Measurements from ENCODE around the gene FCHO2.
"Not testable (repeated sequence)": the region's sequence is repeated elsewhere in the genome, so short reads cannot be mapped to it uniquely, and the experiment has no call there.

The FCHO2 gene

GRCh38 chr5:73019766-73020165, 63.9 kb downstream of the FCHO2 start:
- FAIRE-seq (no peak), DNase-seq (ENCODE audit: insufficient read length, low spot score) (no peak)
- TF ChIP-seq, protein P1, sequence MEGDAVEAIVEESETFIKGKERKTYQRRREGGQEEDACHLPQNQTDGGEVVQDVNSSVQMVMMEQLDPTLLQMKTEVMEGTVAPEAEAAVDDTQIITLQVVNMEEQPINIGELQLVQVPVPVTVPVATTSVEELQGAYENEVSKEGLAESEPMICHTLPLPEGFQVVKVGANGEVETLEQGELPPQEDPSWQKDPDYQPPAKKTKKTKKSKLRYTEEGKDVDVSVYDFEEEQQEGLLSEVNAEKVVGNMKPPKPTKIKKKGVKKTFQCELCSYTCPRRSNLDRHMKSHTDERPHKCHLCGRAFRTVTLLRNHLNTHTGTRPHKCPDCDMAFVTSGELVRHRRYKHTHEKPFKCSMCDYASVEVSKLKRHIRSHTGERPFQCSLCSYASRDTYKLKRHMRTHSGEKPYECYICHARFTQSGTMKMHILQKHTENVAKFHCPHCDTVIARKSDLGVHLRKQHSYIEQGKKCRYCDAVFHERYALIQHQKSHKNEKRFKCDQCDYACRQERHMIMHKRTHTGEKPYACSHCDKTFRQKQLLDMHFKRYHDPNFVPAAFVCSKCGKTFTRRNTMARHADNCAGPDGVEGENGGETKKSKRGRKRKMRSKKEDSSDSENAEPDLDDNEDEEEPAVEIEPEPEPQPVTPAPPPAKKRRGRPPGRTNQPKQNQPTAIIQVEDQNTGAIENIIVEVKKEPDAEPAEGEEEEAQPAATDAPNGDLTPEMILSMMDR (IDR thresholded peaks at IDR 0.05; ENCODE audit: insufficient read depth, missing control alignments): no peak

- TF ChIP-seq, protein P1 (IDR thresholded peaks at IDR 0.05; ENCODE audit: insufficient read depth, missing control alignments): no peak
- no peak for DNase-seq (ENCODE audit: insufficient read length, low spot score)
- no peak for FAIRE-seq
Observed at GRCh38 chr5:73022471-73023169, 66.8 kb downstream of the FCHO2 start.

DNA sequence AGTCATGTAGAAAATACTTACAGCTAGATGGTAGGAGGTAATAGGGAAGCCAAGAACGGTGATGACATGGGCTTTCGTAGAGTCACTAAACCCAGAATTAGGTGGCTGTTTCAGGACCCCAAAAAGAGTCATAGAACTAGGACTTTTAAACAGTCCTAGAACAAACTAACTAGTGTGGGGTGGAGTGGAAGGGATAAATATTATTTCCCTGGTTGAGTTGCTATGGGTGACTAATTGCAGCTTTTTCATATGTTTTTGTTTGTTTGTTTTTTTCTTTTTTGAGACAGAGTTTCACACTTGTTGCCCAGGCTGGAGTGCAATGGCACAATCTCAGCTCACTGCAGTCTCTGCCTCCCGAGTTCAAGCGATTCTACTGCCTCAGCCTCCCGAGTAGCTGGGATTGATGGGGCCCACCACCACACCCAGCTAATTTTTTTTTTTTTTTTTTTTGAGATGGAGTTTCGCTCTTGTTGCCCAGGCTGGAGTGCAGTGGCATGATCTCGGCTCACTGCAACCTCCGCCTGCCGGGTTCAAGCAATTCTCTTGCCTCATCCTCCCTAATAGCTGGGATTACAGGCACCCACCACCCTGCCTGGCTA, 69.2 kb downstream of the FCHO2 start:
- FAIRE-seq; DNase-seq (ENCODE audit: insufficient read length, low spot score): not testable (repeated sequence)

- no peak for FAIRE-seq
- TF ChIP-seq, protein P1 (IDR thresholded peaks at IDR 0.05; ENCODE audit: insufficient read depth, missing control alignments): no peak
- DNase-seq (ENCODE audit: insufficient read length, low spot score): no peak
Observed at GRCh38 chr5:73027361-73027760, 71.5 kb downstream of the FCHO2 start.

- TF ChIP-seq, protein P1 (IDR thresholded peaks at IDR 0.05; ENCODE audit: insufficient read depth, missing control alignments): no peak
- DNase-seq (ENCODE audit: insufficient read length, low spot score) (no peak), FAIRE-seq (no peak)
Observed at GRCh38 chr5:73027816-73028215, 72.0 kb downstream of the FCHO2 start.

DNA sequence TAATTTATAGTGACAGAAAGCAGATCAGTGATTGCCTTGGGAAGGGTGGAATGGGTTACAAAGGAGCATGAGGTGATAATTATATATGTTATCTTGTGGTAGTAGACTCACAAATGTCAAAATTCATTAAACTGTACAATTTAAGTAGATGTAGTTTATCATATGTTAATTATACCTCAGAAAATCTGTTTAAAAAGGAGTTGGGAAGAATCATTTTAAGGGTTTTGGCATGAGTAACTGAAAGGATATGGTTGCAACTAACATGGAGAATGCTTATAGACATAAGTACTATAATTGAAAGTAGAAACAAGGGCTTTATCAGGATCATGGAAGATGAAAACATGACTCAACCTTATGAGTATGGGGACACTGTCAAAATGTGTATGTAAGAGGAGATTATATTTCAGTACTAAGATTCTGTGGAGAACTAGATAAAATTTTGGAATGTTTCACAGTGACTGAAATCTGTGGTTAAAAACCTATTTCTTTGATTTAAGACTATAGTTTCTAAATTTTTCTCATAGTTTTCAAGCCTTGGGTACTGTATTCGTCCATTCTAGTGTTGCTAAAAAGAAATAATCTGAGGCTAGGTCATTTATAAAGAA, 73.3 kb downstream of the FCHO2 start:
- no peak for DNase-seq (ENCODE audit: insufficient read length, low spot score)

DNA sequence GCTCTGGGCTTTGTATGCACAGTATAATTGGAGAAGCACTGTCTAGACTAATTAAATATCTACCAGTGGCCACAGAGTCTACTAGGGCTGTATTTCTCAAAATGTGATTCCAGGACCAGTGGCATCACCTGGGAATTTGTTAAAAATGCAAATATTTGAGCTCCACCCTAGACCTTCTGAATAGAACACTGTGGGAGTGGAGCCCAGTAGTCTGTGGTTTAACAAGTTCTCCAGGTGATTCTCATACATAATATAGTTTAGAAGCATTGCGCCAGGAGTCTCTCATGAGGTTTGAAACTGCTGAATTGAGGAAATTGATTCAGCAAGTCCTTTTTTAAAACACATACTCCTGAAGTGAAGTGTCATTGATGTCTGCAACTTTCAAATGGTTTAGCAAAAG, 74.7 kb downstream of the FCHO2 start:
- TF ChIP-seq, protein P1 (IDR thresholded peaks at IDR 0.05; ENCODE audit: insufficient read depth, missing control alignments): no peak
- FAIRE-seq (no peak), DNase-seq (ENCODE audit: insufficient read length, low spot score) (no peak)

More for the DNA sequence above, 73.3 kb downstream of the FCHO2 start:
- FAIRE-seq: no peak
- TF ChIP-seq, protein P1 (IDR thresholded peaks at IDR 0.05; ENCODE audit: insufficient read depth, missing control alignments): no peak

Measured in D721Med (cell line).